ENCODE data around the gene MFSD1. TPM values are rescaled to one million over a fixed set of nuclear protein-coding genes. Genes with fewer than 3 reads are reported as not detected.

Gene MFSD1, protein sequence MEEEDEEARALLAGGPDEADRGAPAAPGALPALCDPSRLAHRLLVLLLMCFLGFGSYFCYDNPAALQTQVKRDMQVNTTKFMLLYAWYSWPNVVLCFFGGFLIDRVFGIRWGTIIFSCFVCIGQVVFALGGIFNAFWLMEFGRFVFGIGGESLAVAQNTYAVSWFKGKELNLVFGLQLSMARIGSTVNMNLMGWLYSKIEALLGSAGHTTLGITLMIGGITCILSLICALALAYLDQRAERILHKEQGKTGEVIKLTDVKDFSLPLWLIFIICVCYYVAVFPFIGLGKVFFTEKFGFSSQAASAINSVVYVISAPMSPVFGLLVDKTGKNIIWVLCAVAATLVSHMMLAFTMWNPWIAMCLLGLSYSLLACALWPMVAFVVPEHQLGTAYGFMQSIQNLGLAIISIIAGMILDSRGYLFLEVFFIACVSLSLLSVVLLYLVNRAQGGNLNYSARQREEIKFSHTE
- total RNA-seq (2014; rRNA removed), result 107 and 116 TPM in 2 replicates
- polyA plus RNA-seq (2012), result 35.9 TPM

- peak; percentile 90 for DNase-seq (ENCODE audit: low read depth)
Observed at GRCh38 chr3:158801696-158802408, at the start of gene MFSD1. TSS of gene MFSD1 (plus strand) at chr3:158802054. CDS start at chr3:158802153, 99 bp downstream.

DNA sequence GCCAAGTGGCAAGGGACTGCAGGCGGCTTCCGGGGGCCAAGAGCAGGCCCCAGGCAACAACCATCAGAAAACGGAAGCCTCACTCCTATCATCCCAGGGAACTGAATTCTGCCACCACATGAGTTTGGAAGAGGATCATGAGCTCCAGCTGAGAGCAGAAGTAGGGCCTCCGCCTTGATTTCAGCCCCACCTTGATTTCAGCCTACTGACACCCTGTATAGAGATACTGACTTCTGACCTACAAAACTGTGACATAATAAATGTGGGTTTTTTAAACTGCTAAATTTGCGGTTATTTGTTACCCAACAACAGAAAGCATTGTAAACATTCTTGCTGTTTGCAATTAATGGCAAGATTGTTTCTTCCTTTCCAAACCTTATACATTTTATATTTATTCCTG lies 48.0 kb upstream of the MFSD1 start:
- no peak for DNase-seq (ENCODE audit: low read depth)

DNA sequence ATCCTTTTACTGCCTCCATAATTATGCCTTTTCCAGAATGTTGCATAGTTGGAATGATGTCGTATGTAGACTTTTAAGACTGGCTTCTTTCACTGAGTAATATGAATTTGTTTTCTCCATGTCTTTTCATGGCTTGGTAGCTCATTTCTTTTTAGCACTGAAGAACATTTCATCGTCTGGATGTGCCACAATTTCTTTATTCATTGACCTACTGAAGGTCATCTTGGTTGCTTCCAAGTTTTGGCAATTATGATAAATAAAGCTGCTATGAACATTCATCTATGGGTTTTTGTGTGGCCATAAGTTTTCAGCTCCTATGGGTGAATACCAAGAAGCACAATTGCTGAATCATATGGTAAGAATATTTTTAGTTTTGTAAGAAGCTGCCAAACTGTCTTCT lies 46.4 kb upstream of the MFSD1 start:
- DNase-seq (ENCODE audit: low read depth), result no peak

DNA sequence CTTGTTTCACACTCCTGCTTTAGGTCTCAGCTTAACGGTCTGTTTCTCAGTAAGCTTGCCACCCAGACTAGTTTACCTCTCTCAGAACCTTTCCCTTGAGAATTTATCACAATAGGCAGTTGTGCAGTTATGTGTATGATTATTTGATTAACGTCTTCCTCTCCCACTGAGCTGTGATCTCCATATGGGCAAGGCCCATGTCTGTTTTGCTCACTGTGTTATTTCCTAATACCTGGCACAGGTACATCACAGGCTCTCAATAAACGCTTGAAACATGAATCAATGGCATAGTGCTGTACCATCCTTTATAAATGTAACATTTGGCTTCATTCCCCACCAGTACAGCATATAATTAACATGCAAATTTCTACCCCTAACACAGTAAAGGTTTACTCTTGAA lies 40.5 kb upstream of the MFSD1 start:
- DNase-seq (ENCODE audit: low read depth), result no peak

- no peak for DNase-seq (ENCODE audit: low read depth)
Observed at GRCh38 chr3:158762701-158763100, 39.2 kb upstream of the MFSD1 start.

DNA sequence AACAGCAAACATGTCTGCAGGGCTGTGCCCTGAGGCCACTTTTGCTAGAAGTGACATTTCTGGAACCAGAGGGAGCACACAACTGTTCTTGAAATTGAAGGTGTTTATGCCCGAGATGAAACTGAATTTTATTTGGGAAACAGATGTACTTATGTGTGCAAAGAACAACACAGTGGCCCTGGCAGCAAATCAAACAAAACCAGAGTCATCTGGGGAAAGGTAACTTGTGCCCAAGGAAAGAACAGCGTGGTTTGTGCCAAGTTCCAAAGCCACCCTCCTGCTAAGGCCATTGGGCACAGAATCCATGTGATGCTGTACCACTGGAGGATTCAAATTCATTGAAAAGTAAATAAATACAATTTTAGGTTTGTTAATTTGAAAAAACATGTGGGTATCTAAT lies 38.4 kb upstream of the MFSD1 start:
- no peak for DNase-seq (ENCODE audit: low read depth)

GRCh38 chr3:158765518-158766205 lies 36.2 kb upstream of the MFSD1 start:
- DNase-seq (ENCODE audit: low read depth), result peak; percentile 10

DNA sequence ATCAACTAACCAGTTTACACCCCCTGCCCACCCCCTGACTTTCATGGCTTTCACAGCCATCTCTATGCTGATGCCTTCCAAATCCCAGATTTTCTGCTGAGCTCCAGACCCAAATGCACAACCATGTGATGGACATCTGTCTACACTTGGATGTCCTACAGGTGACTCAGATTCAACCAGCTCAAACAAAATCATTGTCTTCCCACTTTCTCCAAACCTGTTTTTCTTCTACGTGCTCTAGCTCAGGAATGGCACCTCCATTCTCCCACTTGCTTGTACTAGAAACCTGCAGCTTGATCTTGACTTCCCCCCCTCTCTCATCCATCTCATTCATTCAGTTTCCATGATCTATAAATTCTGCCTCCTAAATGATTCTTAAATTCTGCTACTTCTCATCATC lies 35.5 kb upstream of the MFSD1 start:
- no peak for DNase-seq (ENCODE audit: low read depth)

DNA sequence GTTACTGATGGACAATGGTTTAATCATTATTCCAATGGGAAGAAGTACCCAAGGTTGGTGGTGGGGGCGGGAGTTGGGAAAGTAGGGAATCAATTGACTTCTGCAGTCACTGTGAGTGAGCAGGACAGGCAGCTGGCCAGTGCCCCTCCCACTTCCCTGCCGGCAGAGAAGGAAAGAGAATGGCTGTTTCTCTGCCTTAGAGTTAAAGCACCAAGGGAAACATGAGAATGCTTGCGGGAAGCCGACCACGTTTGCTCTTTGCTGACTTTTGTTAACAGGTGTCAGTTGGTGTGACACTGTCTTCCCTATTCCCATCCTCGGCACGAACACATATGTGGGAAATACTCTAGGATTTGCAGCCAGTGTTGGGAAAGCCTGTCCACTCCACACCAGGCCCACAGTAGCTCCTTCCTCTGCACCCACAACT lies 33.5 kb upstream of the MFSD1 start:
- DNase-seq (ENCODE audit: low read depth), result peak; percentile 91

DNA sequence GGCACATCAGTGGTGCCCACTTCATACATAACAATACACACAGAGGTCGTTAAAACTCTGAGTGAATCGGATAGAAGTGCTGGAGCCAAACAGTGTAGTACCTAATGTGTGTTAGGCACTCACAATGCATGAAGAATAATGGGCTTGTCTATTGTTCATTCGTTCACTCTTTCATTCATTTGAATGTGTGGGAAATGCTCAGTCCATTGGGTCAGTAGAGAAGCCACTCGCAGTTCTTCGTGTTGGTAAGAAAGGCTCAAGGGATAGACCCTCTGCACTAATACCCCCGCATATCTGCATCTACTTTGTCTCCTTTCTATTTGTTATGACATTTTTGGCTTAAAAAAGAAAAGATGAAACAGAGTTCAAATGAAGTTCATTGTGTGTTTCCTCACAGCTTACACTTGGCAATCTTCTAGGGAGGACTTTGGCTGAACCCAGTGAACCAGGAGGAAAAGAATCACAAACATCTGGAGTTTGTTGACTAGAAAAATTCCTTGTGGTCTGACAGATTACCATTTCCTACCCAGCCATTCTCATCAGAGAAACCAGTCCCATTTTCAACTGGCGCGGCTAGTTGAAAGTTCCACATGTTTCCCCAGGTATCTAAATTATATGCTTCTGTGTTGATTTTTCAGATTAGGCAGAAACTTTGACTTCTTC lies 32.8 kb upstream of the MFSD1 start:
- DNase-seq (ENCODE audit: low read depth), result peak; percentile 87

DNA sequence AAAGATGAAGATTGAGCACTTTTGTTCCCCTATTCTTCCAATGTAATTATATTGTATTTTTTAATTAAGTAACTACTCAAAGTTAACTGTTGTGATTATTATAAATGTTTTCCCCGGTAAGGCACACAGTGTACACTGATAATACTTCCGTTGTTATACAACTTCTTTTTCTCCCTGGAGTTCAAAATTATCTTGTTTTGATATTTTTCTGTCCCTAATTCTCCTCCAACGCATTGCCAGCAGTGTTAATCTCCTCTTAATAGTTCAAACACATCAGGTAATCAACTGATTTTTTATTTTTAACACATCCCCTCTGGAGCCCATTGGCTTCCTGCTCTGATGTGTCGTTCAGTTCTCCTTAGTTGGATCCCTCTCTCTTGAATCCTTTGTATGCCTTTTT lies 32.3 kb upstream of the MFSD1 start:
- peak; percentile 8 for DNase-seq (ENCODE audit: low read depth)

DNA sequence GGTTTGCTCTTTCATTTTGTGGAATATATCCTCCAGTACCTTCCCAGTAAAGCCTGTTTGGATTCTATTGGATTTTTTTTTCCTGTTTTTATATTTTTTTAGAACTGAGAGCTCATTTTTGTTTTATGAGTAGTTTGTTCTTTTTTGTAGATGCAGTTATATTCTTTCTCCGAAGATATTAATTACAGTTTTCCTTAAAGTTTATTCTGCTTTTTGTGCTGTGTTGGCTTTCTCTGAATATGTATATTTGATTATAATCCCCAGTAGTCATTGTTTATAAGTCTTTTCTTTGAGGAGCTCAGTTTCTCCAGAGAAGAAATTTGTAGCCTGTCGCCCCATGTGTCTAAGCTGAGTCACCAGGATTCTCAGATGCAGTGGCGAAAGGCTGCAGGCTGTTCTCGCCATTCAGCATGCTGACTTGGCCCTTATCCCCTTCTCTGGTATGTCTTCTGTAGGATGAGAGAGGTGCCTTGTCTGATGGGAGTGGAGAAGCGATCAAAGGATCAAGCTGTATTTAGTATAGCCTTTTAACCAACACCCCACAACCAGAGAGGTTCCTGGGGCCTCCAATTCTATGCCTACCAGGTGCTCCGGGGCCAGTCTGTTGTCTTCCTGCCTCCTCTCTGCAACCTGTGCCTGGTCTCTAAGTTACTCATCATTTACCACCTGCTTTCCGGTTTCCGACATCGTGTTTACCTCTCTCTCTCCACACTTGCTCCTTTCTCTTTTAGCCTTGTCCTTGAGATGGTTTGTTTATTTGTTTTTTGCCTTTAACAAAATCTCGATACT lies 31.7 kb upstream of the MFSD1 start:
- DNase-seq (ENCODE audit: low read depth), result peak; percentile 64

DNA sequence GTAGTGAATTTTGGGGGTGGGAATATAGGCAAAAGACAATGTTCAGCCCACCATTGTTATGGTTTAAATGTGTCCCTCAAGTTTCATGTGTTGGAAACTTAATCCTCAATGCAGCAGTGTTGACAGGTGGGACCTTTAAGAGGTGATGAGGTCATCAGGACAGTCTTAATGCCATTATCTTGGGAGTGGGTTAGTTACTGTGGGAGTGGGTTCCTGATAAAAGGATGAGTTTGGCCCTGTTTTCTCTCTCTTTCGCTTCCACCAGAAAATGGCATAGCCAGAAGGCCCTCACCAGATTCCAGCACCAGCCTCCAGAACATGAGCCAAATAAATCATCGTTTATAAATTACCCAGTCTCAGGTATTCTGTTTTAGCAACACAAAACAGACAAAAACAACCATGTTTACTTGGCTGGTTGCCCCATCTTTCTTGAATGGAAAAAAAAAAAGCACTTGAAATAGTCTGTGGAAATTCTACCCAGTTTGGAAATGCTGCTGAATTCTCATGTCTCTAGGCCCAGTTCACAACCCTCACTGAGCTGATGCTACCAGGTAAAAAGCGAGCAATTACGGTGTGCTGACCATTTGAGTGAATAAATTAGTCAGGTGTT lies 31.0 kb upstream of the MFSD1 start:
- DNase-seq (ENCODE audit: low read depth), result no peak

GRCh38 chr3:158771577-158771976 lies 30.3 kb upstream of the MFSD1 start:
- DNase-seq (ENCODE audit: low read depth), result no peak

DNA sequence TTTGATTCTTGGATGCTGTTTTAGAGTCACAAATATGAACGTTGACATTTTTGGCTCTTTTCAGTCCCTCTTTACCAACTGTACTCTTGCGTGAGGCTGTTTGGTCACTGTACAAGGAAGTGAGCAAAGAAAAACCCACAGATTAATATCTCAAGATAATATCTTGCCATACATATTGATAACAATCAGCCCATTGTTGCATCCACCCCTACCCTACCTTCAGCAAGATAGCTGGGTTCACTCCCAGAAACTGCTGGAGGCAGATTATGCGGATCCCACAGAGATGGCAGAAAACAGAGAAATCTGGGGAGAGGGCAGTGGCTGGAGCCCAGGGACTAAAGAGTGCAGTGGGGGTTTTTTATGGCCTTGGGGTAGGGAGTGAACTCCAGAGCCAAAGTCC lies 29.9 kb upstream of the MFSD1 start:
- DNase-seq (ENCODE audit: low read depth), result no peak

DNA sequence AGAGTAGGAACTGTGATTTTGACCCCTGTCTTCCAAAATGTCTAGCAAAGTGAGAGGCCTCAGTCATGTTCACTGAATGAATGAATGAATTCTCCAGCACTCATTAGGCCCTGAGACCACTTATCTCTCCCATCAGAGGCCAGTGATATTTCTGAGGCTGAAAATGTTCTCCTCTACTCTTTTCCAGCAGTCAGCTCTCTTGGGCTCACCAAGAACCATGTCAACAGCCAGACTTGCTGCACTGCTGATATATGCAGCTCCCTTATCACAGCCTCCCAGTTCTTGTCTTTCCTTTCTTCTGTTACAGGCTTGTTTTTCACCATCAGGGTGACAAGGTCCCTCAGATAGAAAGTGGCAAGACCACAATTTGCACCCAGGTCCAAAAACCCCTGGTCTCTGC lies 28.7 kb upstream of the MFSD1 start:
- no peak for DNase-seq (ENCODE audit: low read depth)

- no peak for DNase-seq (ENCODE audit: low read depth)
Observed at GRCh38 chr3:158773845-158774830, 27.7 kb upstream of the MFSD1 start.

GRCh38 chr3:158774965-158775364 lies 26.9 kb upstream of the MFSD1 start:
- no peak for DNase-seq (ENCODE audit: low read depth)
